Forelimb muscle (tissue), 1 donor: ENCODE results near the gene HCRTR1. TPM values are rescaled to one million over a fixed set of nuclear protein-coding genes. Genes with fewer than 3 reads are reported as not detected.

ENCODE experiments used
- DNase-seq: peaks from one replicate; pipeline ENCODE4 v3.0.0-alpha.2; 2013; ENCODE audit warnings: low read depth
- polyA plus RNA-seq: library from polyadenylated mRNA; unstranded; fragments of 120-200 nt; gene quantifications from one replicate; pipeline ENCODE4 v1.2.1, GENCODE V29; 2013; ENCODE audit not compliant: insufficient read length

Gene HCRTR1
- polyA plus RNA-seq, 1 donor: 0.25 TPM

- no peak for DNase-seq
Measured at GRCh38 chr1:31598980-31599379, 18.5 kb upstream of the HCRTR1 start.

GRCh38 chr1:31600641-31601040, 16.8 kb upstream of the HCRTR1 start:
- DNase-seq: no peak

DNA sequence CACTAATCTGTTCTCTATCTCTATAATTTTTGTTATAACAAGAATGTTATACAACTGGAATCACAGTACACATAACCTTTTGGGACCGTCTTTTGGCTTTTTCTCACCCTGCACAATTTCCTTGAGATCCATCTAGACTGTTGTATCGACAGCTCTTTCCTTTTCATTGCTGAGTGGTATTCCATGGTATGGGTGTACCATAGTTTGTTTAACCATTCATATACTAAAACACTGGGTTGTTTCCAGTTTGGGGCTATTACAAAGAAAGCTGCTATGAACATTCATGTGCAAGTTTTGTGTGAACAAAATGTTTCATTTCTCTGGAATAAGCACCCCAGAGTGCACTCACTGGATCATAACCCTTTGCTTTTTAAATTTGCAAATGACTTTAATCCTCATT, 15.4 kb upstream of the HCRTR1 start:
- DNase-seq: no peak

- no peak for DNase-seq
Measured at GRCh38 chr1:31605908-31606427, 11.5 kb upstream of the HCRTR1 start.

- DNase-seq: no peak
Measured at GRCh38 chr1:31607360-31607759, 10.1 kb upstream of the HCRTR1 start.

- no peak for DNase-seq
Measured at GRCh38 chr1:31609514-31610118, 7.9 kb upstream of the HCRTR1 start.

- no peak for DNase-seq
Measured at GRCh38 chr1:31614414-31615005, 3.0 kb upstream of the HCRTR1 start.

- DNase-seq: no peak
Measured at GRCh38 chr1:31615414-31615813, 2.1 kb upstream of the HCRTR1 start.

- no peak for DNase-seq
Measured at GRCh38 chr1:31615939-31616338, 1.6 kb upstream of the HCRTR1 start.

DNA sequence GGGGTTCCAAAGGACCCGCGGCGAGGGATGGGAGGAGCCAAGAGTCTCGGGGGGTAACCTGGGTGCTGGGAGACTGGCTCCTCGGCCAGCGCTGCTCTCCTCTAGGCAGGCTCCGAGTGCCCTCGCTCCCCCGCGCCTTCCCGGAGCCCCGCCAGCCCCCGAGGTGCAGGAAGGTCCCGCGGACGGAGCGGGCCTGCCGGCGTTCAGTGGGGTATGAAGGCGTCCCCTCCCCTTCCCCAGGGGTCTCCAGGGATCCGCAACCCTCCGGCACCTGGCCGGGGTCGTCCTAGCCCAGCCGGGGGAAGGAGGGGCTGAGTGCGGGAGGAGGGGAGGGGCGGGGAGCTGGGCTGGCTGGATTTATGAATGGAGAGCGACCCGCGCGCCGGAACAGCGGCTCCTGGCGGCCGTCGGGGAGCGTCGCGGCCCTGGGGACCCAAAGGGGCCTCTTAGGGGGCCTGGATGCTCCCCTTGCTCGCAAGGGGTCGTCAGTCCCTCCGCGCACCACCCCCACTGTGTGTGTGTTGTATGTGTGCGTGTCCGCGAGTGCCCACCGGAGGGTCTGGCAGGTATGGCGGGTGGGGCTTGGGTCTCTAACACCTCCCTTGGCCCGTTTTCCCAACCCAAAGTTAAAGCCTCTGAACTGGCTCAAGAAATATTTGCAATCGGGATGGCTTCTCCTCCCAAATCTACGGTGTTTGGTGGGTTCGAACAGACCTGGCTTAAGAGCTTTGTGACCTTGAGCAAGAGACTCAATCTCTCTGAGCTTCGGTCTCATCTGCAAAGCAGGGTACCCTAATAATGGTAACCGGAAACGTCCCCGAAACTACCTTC, 642 bp downstream of the HCRTR1 start:
- DNase-seq: no peak

DNA sequence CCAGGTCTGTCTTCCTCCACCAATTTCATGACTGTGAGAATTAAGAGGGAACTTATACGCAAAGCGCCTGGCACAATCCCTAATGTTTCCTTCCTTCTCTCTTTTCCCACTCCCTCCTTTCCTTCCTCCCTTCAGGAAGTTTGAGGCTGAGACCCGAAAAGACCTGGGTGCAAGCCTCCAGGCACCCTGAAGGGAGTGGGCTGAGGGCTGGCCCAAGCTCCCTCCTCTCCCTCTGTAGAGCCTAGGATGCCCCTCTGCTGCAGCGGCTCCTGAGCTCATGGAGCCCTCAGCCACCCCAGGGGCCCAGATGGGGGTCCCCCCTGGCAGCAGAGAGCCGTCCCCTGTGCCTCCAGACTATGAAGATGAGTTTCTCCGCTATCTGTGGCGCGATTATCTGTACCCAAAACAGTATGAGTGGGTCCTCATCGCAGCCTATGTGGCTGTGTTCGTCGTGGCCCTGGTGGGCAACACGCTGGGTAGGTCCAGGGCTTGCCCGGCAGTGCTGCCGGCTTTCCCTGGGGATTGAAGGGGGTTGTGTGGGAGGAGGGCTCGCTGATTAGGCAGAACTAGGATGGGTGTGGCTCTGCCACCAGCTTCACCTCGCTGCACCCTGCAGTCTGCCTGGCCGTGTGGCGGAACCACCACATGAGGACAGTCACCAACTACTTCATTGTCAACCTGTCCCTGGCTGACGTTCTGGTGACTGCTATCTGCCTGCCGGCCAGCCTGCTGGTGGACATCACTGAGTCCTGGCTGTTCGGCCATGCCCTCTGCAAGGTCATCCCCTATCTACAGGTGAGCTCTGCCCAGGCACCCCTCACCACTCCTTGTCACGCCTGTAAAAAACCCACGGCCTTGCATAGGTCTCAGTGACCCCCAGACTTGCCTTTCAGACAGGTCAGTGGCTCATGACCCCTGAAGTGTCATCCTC, 1.7 kb downstream of the HCRTR1 start:
- no peak for DNase-seq

GRCh38 chr1:31620631-31621497, 3.4 kb downstream of the HCRTR1 start:
- DNase-seq: no peak

- DNase-seq: no peak
Measured at GRCh38 chr1:31621498-31621820, 4.0 kb downstream of the HCRTR1 start.

DNA sequence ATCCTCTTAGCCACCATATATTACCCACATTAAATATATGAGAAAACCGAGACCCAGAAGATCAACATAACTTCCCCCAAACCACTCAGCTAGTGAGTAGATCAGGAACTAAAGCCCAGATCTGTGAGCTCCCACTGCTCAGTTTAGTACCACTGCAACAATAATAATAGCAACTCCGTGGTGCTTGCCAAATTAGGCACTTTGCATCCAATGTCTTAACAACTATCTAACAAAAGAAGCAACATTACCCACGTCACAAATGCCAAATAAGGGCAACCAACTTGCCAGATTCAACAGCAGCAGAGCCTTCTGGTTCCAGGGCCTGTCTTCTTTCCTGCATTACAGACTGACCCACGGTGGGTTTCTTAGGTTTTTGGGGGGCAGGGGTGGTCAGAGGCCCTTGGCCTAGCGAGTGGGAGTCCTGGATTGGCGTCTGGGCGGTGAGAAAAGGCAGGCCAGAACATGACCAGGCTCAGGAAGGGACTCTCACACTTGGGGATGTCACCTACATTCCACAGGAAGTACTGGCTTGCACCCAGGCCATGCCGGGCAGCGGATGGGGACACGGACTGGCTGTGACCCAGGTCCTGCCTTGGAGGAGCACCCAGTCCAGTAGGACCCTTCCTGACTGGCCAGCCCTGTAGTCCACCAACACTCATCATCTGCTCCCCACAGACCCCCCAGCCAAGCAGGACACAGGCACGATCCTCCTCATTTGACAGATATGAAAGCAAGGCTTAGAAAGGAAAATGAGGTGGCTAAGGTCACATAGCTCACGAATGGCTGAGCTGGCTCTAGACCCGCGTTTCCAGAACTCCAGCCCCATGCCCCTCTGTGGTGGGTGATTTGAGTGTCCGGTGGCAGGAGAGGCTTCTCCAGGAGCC, 4.6 kb downstream of the HCRTR1 start:
- DNase-seq: no peak

GRCh38 chr1:31623365-31623764, 5.9 kb downstream of the HCRTR1 start:
- DNase-seq: no peak

GRCh38 chr1:31624309-31624708, 6.8 kb downstream of the HCRTR1 start:
- no peak for DNase-seq

DNA sequence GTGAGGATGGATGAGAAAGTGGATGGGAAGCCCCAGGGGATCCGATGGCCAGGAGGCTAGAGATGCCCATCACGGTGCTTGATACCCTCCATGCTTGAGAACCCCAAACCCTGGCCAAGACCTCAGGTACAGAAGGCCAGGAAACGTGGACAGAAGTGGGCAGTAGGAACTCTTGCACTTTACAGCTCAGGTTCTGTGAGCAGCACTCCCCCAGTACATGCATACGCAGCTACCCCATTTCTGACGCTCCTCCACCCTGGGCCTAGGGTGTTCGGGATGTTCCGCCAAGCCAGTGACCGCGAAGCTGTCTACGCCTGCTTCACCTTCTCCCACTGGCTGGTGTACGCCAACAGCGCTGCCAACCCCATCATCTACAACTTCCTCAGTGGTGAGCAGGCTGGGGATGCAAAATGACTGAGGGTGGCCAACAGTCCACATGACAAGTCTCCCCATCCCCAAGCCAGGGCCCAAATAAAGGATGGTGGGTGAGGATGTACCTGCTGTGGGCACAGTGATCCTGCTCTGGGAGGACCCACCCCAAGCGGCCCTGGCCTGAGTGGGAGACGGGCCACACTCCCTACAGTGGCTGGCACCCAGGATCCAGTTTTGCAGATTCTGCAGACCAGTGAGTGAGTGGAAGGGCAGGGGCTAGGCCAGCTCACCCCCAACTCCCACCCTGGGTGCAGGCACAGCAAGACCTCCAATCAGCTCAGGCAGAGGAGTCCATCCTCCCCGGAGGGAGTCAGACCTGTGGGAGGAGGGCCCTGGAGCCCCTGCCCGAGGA, 7.4 kb downstream of the HCRTR1 start:
- no peak for DNase-seq

DNA sequence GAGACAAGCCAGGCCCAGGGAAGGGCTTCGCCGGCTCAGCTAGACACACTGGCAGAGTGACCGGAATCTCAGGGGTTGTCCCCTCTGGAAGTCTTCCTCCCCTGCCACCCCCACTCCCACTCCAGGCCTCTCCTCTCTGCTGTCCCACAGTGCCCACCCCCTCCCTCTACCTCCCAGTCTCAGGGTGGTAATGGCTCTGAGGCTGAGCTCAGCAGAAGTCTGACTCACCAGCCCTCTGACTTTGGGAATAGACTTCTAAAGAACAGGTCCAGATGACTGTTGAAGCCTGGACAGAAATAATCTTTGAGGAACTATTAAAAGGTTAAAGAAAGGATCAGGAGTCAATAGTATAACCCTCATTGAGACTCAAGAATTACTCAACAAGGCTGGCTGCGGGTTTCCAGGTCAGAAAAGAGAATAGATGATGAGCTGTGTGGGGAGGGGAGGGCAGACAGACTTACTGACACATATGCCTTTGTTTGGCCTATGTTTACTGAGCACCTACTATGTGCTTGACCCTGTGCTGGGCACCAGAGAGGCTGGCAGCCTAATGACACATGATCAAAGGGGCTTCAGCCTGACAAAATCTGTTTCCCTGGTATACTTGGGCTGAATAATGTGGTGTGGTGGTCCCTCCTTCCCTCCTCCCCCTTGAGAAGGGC, 8.2 kb downstream of the HCRTR1 start:
- DNase-seq: no peak
